ENCODE results near the gene GRIN1.

The GRIN1 gene

DNA sequence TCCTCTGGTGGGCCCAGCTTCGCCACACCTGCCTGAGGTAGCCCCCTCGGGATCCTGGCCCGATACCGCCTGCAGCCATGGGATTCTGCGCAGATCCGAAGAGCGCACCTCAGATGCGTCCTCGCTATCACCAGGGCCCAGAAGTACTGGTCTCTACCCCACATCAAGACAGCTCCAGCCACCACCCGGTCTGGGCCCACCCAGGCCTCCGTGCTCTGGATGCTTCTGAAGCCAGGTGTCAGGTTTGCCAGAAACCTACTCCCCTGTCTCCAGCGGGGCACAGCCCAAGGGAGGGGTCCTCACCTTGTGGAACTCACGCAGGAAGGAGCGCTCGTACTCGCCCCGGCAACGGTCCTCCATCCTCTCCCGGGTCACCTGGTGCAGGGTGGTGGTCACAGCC is 47.0 kb downstream of the GRIN1 start:
- Histone ChIP-seq H3K27ac (no peak overlapping the region), H3K4me3 (no peak overlapping the region)

DNA sequence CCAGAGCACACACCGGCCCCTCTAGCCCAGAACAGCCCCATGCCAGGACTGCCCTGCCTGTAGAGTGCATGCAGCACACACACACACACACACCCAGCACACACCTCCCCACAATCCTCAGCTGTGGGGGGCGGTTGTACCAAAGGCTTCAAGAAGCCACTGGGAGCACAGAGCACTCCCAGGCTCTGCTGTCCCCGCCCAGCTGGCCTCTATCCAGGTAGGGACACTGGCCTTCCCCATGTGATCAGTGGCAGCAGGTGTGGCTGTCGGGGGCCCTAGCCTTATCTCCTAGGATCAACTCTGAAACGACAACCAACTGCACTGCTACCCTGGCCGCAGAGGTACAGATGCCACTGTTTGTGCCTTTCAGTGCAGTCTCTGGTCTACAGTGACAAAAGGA is 47.4 kb downstream of the GRIN1 start:
- no peak overlapping the region for H3K27ac ChIP-seq
- H3K4me3 ChIP-seq = no peak overlapping the region

DNA sequence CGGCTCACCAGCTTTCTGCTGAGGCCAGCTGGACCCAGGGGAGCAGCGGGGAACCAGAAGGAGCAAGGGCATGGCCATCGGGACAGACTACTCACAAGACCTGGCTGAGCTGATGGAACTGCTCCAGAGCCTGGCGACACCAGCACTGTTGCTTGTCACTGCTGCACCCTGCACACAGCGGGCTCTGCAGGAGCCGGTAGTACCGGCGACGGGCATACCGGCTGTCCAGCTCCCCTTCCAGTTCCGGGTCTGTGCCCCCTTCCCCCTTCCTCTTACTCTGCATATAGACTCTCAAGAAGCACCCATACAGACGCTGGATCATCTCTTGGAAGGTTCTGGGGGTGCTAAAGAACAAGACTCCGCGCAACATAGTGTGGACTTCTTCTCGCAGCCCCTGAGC is 48.4 kb downstream of the GRIN1 start:
- H3K4me3 ChIP-seq = peak overlapping the region; percentile 77 to 99 (median 90)
- H3K27ac ChIP-seq = peak overlapping the region in 5 of 21 experiments; percentile 91 to 99 (median 97)

DNA sequence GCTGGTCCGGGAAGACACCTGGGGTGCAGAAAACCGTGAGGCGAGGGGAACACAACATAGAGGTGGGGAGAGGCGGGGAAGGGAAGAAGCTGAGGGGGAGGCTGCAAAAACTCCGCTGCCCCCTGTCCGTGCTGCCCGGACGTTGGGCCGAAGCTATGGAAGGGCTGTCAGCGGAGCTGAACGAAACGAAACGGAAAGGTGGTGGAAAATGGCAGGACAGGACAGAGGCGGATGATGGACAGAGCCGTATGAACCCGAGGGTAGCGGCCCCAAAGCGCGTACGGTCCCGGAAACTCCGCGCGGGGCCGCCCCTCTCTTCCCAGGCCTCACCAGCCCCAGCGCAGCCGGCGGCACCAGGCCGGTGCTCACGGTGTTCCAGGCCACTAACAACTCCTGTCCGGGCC is 49.1 kb downstream of the GRIN1 start:
- Histone ChIP-seq H3K4me3 (peak overlapping the region; percentile 77 to 99 (median 90)), H3K27ac (peak overlapping the region; percentile 91 to 99 (median 97))

DNA sequence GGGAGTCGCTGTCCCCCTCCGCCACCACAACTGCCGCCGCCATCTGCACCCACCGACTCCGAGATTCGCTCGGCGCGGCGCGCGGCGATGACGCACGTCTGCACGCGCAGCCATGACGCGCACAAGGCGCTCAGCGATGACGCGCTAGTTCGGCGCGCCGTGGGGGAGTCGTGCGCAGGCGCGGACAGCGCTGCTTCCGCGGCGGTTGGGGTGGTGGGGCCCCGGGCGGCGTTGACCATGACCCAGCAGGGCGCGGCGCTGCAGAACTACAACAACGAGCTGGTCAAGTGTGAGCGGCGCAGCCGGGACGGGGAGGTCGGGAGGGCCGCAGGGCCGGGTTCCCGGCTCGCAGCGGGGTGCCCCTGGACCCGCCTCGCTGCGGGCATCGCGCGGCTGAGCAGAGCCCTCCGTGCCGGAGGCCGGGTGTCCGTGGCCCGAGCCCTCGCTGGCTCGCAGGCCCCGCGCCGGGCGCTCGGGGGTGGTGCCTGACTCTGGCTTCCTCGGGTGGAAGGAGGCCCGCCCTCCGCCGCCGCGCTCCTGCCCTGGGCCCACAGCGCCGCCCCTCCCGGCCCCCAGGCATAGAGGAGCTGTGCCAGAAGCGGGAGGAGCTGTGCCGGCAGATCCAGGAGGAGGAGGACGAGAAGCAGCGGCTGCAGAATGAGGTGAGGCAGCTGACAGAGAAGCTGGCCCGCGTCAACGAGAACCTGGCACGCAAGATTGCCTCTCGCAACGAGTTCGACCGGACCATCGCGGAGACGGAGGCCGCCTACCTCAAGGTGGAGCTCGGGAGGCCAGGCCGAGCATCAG is 49.7 kb downstream of the GRIN1 start, which contains the start of the genes ANAPC2 and SSNA1:
TSS of gene ANAPC2 (minus strand) at position 71 of the 807 bp plus-strand sequence. CDS start at position 43, 28 bp downstream.
TSS of gene SSNA1 (plus strand) at position 187 of the 807 bp plus-strand sequence. CDS start at position 238, 51 bp downstream.
- H3K4me3 ChIP-seq = peak within 1 kb of the TSS; percentile 77 to 99 (median 90)

DNA sequence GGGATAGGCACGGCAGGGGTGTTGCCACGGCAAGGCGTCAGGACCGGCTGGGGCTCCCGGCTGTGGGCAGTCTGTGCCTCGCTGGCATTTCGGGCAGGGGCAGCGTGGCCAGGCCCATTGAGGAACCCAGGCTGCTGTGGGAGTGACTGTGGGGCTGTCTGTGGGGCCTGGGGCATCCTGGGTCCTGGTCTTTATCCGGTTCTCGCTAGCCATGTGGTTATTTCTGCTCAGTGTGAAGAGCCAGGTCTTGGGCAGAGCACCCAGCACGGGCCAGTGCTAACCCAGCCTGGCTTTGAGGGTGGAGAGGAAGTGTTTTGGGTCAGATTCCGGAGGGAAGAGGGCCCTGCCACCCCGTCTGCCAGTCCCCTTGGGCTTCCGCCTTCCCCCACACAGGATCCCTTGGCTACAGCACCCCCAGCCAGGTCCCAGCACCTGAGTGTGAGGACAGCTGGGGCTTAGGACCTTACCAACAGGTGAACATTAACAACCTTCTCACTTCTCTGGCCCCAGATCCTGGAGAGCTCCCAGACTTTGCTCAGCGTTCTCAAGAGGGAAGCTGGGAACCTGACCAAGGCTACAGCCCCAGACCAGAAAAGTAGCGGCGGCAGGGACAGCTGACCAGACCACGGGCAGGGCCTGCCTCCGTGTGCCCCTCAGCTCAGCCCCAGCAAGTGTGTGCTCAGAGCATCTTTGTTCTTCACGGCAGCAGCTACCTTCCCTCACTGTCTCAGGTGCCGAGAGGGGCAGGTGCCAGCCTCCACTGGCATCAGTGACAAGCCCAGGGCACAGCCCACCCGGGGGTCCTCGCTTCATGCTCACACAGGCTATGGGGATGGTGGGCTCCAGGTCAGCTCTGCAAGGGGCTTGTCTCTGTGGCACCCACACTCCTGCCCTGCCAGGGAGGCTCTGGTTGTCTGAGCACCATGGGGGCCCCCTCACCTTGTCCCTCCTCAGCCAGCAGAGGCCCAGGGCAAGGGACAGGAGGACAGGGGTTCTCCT is 50.6 kb downstream of the GRIN1 start:
- H3K4me3 ChIP-seq = peak overlapping the region; percentile 77 to 99 (median 90)
- H3K27ac ChIP-seq = peak overlapping the region; percentile 91 to 99 (median 97)

More for the DNA sequence above, 49.7 kb downstream of the GRIN1 start, which contains the start of the genes ANAPC2 and SSNA1:
- peak within 1 kb of the TSS; percentile 91 to 99 (median 97) for H3K27ac ChIP-seq

DNA sequence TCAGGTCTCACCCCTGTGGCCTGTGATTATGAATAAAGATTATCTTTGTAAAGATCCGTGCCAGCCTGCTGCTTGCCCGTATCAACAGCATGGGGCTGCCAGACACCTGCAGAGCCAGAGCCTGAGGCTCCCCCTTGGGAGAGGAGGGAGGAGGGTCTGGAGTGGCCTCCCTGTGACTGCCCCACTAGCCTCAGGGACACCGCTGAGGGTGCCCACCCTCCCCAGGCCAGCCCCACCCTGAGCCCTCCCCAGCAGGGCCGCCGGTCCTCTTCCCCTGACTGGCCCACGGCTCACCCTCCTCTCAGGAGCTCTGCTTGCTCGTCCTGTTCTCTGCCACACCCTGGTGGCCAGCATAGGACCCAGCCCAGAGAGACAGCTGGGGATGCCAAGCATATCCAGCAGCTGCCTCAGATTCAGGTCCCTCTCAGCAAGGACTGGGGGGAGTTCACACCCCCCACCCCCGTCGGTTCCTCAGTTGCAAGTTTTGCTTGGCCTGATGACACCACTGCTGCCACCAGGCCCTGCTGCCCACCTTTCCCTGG is 51.4 kb downstream of the GRIN1 start:
- H3K4me3 ChIP-seq = peak overlapping the region in 1 of 7 experiments; percentile 99
- peak overlapping the region in 17 of 21 experiments; percentile 91 to 99 (median 97) for H3K27ac ChIP-seq

DNA sequence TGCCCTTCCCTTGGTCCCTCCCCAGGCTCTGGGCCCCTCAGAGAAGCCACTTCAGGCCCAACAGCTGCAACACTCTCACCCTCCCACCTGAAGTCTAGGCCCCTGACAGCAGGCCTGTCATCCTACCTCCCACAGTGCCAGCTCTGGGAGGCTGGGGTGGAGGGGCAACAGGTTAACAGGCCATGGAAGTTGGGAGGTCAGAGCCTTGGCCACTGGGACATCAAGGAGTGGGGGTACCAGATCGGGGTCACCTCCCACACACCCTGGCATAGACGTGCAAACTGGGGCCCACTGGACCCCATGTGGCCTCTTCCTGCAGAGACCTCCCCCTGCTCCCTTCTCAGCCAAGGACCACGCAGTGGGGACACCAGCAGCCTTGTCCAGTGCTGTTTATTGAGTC is 52.3 kb downstream of the GRIN1 start:
- Histone ChIP-seq H3K27ac (peak overlapping the region in 2 of 21 experiments; percentile 32 to 97), H3K4me3 (no peak overlapping the region)

DNA sequence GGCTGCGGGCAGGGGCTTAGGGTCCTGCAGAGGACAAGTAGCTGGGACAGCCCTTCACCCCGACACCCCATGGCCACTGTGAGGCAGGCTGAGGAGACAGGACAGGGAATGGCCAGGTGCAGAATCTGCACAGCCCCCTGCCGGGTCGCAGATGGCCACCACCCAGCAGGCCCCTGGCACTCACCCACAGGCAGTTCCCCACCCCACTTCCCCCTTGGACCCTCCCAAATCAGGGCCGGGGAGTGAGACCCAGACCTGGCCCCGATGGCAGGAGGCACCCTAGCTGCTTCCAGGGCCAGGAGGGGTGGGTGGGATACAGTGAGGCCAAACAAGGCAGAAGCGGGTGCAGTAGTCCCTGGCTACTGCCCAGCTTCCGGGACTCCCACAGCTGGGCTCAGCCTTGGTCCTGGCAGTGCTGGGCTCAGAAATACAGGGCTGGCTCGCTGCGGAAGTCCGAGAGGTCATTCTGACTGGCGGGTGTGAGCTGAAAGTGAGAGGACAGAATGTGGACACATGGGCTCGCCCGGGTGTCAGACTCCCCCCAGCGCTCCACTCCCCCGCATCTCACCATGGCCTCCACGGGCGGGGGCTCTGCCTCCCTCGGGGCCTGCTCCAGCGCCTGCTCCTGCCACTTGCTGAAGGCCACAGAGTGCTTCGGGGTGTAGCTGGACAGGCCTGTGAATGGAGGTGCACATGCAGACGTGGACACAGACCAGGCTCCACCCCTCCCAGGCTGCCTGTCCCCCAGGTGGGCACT is 52.9 kb downstream of the GRIN1 start:
- H3K4me3 ChIP-seq = no peak overlapping the region
- H3K27ac ChIP-seq = peak overlapping the region in 1 of 21 experiments; percentile 32

DNA sequence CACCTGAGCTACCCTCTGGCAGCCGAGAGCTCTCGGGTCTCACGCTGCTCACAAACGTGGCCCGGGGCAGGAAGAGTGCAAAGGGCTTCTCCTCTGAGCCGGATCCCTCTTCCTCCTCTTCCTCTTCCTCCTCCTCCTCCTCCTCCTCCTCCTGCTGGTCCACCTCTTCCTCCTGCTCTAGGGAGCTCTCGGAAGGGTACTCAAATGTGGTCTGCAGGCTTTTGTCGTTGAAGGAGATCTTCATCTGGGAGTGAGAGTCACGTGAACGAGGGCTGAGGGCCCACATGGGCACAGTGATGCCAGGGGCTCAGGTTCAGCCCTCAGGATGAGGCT is 53.5 kb downstream of the GRIN1 start:
- Histone ChIP-seq H3K4me3 (no peak overlapping the region), H3K27ac (no peak overlapping the region)

DNA sequence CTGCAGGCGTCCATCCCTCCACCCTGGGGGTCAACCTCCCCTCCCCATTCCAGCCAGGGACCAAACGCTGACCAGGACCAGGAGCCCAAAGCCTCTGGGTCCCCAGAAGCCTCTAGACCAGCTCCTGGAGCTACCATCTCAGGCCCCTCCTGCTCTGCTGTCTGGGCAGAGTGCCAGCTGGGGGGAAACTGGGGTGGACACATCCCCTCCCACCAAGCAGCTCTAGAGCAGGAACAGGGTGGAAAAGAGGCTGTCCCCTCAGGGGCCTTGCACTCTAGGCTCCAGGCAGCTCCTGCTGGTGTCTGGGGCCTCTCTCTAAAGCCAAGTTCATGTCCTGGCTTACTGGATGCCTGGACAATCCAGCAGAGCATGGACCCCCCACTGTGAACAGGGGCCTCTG is 53.9 kb downstream of the GRIN1 start:
- no peak overlapping the region for H3K4me3 ChIP-seq
- H3K27ac ChIP-seq = no peak overlapping the region

DNA sequence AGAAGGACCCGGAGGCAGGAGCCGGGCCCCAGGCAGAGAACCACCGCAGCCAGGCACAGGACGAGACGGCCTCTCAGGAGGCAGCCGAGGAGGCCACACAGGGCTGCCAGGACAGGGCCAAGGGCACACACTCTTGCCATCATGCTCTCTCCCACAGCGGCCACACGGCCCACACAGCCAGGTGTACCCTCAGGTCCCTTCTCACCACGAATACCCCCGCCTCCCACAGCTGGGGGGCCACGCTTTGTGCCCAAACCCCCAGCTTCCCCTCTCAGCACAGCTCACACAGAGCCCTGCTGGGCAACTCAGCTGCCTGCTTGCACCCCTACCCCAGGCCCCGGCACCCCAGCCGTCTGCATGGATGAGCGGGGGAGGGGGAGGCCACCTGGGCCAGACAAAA is 54.8 kb downstream of the GRIN1 start:
- H3K27ac ChIP-seq = peak overlapping the region in 2 of 21 experiments; percentile 40 to 72
- no peak overlapping the region for H3K4me3 ChIP-seq

DNA sequence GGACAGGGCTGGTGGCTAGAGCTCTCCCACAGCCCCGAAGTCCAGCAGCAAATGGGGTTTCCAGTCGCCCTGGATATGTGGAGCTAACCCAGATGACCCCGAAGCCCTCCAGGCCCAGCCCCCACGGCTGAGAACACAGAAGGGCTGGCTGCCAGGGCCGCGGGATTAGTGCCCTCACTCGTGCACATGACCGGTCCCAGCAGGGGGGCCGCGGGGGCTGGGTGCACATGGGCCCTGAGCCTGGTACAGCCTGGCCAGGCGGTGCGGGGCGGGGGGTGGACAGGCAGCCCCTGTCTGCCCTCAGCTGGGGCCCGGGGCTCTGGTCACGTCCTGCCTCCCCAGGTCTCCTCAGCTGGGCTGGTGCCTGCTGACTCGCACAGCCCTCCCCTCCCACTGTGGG is 55.4 kb downstream of the GRIN1 start:
- Histone ChIP-seq H3K4me3 (no peak overlapping the region), H3K27ac (peak overlapping the region in 9 of 21 experiments; percentile 1 to 72 (median 36))

DNA sequence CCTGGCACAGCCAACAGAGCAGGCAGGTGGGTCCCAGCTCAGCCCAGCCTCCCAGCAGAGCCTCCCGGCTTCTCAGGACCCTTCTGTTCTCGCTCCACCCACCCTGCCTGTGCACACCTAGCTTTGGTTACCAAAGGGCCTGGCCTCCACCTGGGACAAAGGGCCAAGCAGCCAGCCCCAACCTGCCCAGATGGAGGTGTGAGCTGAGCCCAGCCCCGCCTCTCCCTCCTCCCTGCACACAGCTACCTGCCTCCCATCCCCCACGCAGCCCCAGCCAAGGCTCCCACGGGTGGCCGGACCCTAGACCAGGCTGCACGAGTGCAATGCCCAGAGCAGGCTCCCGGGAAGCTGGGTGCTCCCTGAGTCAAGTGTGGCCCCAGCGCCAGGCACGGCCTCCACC is 56.0 kb downstream of the GRIN1 start:
- Histone ChIP-seq H3K4me3 (peak overlapping the region in 1 of 7 experiments; percentile 16), H3K27ac (peak overlapping the region in 10 of 21 experiments; percentile 1 to 72 (median 49))

DNA sequence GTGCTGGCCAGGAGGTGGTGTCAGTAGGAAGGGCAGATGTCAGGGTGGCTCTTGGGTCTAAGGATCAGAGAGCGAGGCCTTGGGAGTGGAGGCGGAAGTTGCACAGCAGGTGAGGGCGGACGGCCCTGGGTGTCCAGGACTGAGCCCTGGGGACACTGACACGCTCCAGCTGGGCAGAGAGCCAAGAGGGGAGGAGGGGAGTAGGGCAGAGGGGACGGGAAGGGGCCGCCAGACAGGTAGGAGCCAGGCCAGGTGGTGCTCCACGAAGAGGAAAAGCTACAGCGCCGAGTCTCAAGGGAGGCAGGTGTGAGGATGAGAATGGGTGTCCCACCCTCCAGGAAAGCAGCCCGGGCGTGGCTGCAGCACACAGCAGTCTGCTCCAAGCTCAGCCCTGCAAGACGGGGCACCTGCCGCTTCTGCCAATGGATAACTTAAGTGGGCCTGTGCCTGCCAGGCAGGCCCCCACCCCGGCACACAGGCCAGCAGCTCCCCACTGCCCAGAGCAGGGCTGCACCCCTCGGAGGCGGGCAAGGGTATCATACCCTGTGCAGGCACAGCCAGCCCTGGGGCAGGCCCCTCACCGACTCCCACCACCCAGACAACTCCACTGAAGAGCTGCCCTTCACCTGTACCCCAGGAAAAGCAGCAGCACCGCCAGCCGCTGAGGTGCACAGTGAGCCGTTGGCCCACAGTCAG is 56.7 kb downstream of the GRIN1 start:
- Histone ChIP-seq H3K27ac (peak overlapping the region in 9 of 21 experiments; percentile 1 to 72 (median 50)), H3K4me3 (peak overlapping the region in 1 of 7 experiments; percentile 16)

DNA sequence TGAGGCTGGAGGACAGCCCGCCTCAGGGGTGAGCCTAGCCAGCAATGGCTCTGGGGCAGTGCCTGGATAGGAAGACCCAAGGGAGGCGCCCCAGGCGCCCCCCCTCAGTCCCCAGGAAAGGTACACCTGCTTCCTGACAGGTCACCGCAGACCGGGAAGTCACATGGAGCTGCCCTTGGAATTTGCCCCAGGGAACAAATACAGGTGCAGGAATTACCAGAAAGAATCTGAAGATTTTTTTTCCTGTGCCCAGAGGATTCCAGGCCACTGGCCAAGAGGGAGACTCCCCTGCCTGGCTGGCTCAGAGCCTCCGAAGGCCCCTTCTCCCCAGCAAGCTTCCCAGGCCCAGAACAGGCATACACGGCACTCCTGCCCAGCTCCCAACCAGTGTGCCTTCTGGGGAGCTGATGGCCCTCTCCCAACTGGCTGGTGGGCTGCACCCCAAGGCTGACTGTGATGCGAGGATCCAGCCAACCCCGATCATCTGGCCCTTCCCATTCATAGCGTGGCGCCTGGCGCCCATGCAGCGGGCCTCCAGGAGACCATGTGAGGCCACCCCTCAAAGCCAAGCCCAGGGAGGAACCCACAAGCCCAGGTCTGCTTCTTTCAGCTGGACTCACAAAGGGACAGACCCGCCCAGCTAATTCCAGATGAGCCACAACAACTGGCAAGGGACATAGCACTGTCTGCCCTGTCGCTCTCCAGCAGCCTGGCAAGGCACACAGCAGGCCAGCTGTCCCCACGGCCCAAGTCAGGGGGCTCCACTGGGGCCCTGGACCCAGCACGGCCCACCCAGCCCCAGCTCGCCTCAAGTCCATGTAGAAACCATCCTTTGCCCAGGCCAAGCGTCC is 59.3 kb downstream of the GRIN1 start:
- H3K27ac ChIP-seq = peak overlapping the region in 1 of 21 experiments; percentile 17

DNA sequence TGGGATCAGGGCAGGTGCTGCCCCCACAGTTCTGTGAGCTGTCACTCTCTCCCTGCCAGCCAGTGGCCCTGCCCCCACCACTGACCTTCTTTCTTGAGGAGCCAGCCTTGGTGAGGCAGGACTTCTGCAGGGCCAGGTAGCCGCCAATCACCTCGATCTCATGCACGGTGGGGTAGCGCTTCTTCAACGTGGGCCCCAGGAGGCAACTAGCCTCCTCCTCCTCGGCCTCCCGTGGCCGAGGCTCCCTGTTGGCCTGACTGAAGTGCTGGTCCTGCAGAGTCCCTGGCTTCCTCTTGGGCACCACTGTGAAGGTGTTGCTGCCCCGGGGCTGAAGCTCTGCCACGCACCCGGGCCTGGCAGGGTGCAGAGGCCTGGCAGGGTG is 59.9 kb downstream of the GRIN1 start:
- no peak overlapping the region for H3K4me3 ChIP-seq
- H3K27ac ChIP-seq = peak overlapping the region in 5 of 21 experiments; percentile 11 to 51 (median 39)

More for the DNA sequence above, 59.3 kb downstream of the GRIN1 start:
- no peak overlapping the region for H3K4me3 ChIP-seq

Data from skin epidermis (tissue), 12 donors.